HG02759 (cell line): ENCODE results near the gene QARS1.

Experiments
- ATAC-seq: cut with Tn5 transposase; IDR thresholded peaks from one replicate; pipeline ENCODE4 v1.9.1; 2021; ENCODE audit warnings: mild to moderate bottlenecking, moderate library complexity; ENCODE audit not compliant: unreplicated experiment

The QARS1 gene

DNA sequence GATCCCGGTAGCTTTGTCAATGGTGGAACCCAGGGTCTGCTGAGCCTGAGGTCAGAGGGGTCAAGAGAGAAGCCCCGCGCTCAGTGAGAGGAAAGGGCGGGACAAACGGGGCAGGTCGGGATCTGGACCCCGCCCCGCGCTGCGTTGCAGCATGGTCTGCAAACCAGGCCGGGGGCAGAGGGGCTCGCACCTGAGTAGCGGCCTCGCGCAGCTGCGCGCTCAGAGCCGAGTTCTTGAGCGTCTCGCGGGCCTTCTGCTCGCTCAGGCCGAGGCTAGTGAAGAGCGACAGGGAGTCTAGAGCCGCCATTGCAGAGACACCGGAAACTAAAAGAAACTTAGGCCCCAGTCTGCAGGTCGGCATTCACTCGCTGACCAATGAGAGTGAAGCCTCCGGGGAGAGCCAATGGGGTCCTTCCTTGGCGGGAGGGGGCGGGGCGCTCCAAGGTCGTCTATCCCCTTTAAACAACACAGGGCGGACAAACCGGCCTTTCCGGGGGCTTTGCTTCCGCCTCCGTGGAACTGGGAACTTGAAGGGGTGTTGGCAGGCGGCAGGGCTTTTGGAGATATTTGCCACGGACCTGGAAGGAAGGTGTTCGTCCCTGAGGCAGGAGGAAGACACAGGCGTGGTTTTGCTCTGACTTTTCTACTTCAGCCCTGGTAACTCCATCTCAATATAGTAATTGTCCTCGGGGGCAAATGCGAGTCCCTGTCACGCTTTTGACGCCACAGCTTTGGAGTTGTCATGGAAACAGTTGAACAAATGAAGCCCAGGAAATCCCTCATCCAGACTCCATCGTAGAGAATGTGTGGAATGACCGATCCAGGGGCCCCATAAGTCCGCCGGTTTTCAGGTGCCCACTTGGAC lies at the start of gene QARS1:
Gene QARS1, minus strand, starts transcription at position 331 of the 865 bp plus-strand sequence. Its CDS starts 24 bp downstream, at position 307.
- ATAC-seq: peak; percentile 94

DNA sequence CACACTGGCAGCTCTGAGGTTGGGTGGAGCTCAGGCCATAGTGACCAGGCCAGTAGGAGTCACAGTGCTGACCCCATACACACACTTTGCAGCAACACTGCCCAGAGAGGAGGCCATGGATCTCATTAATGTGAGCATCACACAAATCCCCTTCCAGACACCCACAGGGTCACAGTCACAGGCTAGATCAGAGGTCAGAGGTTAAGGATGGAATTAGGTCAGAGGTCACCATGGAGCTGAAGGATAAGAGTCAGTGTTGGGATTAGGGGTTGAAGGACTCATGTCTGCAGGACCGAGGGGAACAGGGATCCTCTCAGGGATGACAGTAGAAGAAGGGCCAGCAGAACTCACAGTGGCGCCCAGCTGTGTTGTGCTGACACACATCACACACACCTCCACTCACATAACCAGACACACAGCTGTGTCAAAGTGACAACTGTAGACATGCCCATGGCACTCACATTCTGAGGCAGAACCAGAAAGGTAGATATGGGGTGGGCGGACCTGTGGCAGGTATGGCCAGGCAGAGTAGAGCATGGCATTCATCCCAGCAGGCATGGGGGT lies 48.9 kb upstream of the QARS1 start:
- ATAC-seq: no peak

DNA sequence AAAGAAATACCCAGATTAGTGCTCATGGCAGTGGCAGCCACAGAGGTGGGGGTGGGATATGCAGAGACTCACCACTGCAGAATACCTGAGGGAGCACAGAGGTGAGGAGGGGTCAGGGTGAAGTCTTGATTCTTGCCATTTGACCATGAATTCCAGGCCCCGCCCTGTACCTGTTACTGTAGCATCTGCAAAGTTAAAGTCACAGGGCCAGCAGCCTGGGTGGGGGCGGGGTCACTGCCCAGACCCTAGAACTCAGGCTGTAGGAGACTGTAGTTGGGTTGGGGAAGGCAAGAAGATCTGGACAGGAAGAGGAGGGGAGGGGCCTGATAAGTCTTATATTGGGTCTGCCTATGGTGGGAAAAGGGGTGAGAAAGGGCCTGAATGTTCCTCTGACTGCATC lies 47.1 kb upstream of the QARS1 start:
- ATAC-seq: no peak

DNA sequence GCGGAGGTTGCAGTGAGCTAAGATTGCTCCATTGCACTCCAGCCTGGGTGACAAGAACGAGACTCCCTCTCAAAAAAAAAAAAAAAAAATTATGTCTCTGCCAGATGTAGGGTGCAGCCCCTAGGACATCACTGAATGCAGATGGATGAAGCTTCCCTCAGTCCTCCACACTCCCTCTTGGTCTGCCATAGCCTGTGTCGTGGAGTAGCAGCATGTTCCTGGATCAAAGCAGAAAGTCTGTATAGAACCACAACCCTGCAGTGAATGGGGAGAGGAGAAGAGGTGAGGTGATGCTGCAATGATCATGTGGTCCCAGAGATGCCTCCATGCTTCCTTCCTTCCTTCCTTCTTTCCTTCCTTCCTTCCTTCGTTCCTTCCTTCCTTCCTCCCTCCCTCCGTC lies 43.6 kb upstream of the QARS1 start:
- ATAC-seq: no peak

GRCh38 chr3:49140080-49140479 lies 35.5 kb upstream of the QARS1 start:
- ATAC-seq: no peak

DNA sequence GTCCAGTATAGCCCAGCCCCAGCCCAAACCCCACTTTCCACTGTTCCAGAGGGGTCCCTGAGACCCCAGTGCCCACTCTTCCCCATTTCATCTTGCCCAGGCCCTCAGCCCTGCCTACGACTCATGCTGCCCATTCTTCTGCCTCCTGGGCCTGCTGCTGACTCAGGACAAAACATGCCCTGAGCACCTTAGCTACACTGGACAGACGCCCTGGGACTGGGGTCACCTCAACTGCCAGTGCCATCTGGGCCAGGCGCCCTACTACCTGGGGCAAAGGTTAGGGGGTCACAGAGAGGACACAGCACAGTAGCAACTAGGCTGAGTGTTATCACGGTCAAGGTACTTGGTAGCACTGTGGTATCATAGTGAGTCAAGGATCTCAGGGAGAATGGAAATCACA lies 30.9 kb upstream of the QARS1 start:
- ATAC-seq: no peak

DNA sequence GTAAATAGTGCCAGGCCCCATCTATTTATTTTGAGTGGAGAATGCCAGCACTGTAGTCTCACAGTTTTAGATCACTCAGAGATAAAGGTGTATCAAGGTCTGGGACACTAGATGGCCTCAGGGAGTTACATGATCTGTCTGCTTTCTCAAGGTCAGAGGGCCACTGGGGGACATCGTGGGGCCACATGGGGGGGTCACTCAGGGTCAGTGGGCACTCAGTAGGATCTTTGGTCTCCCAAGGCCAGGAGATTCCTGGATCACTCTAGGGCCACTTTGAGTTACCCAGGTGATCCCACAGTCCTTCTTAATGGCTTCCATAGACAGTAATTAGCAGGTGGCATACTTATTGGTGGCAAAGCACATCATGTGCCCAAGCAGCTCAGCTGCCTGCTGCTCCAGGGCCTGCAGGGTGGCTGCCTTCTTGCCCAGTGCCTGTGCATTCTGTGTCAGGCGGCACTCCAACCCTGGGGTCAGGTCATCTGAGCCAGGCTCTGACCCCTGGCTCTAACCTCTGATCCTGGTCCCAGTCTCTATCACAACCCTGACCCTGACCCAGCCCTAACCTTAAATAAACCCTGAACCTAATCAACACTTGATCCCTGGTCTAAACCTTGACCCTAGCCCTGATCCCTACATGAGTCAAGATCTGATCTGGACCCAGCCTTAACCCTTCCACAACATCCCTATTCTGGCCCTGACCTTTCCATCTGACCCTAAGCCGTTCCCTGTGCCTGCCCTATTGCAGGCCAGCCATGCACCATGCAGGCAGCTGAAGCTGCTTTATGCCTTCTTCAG lies 30.1 kb upstream of the QARS1 start:
- ATAC-seq: no peak

GRCh38 chr3:49133226-49133951 lies 28.8 kb upstream of the QARS1 start:
- ATAC-seq: no peak

GRCh38 chr3:49132437-49133225 lies 28.1 kb upstream of the QARS1 start, which contains the start of gene LAMB2:
LAMB2 (minus strand) TSS chr3:49133050; CDS start chr3:49132867, 183 bp downstream.
- ATAC-seq: no peak

GRCh38 chr3:49132073-49132436 lies 27.5 kb upstream of the QARS1 start:
- ATAC-seq: no peak

DNA sequence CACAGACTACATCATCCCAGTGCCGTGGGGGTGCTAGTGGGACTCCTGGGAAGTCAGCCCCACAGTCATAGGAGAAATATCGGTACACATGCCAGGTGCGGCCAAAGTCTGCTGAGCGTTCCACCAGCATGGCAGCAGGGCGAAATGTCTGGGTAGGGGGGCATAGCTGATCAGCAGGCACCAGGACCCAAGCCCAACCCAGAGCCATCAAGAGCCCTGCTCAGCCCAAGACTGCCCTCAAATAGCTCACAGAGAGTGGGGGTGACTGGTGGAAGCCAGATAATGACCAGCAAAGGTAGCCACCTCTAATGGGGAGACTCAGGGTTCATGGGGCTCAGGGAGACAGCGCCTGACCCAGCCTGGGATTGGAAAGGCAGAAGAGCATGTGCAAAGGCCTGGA lies 27.0 kb upstream of the QARS1 start:
- ATAC-seq: no peak

GRCh38 chr3:49131040-49131439 lies 26.5 kb upstream of the QARS1 start:
- no peak for ATAC-seq

- ATAC-seq: no peak
These were observed 20.6 kb upstream of the QARS1 start for GRCh38 chr3:49124991-49125670.

DNA sequence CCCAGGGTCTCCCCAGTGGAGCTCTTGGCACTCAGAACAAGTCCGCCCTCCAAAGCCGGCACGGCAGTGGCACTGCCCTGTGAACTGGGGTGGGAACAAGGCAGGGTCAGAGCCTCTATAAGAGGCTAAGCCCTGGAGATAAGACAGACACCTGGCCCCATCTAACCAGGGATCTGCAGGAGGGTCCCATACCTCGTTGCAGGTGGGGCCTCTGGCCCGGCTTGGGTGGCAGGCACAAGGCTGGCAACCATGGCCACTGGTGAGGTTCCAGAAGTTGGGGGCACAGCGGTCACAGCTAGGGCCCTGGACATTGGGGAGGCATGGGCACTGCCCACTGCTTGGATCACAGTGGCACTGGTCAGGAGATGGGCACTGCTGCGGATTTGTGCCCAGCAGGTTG lies 19.6 kb upstream of the QARS1 start:
- no peak for ATAC-seq

DNA sequence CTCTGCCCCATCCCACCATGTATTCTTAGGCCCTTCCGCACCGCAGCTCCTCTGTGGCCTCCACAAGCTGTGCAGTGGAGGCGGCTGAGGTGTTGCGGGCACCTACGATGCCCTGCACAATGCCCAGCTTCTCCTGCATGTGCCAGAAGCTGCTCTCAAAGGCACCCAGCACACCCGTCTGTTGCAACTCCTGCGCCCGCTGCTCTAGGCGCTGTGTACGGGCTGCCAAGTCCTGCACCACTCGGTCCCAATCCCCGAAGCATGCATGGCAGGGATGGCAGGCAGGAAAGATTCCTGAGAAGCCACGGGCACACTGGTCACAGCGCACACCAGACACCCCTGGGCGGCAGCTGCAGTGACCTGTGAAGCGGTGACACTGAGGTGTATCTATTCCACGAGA lies 19.1 kb upstream of the QARS1 start:
- no peak for ATAC-seq

DNA sequence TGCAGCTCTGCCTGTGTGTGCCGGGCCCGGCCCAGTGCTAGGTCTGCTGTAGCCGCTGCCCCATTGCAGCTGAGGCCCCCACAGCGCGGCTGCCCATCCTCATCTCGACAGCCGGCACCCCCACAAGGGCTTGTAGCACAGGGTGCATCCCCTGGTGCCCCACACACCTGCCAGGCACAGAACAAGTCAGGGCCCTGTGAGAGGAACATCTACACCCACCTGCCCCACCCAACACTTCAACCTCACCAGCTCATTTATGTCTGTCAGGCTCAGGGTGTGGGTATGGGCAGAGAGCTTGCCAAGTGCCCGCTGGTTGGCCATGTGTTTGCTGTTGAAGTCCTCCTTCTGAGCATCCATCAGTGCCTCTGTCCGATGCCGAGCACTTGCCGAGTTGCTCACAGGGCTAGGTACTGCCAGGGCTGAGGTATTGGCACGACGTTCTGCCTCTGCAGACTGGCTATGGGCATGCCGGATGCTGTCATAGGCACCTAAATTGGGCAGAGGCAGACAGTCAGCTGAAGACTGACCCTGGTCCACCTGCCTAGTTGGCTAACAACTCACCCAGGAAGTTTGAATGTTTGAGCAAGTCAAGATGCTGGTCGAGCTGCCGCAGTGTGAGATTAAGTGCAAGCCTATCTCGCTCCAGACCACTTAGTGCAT lies 18.5 kb upstream of the QARS1 start:
- no peak for ATAC-seq

DNA sequence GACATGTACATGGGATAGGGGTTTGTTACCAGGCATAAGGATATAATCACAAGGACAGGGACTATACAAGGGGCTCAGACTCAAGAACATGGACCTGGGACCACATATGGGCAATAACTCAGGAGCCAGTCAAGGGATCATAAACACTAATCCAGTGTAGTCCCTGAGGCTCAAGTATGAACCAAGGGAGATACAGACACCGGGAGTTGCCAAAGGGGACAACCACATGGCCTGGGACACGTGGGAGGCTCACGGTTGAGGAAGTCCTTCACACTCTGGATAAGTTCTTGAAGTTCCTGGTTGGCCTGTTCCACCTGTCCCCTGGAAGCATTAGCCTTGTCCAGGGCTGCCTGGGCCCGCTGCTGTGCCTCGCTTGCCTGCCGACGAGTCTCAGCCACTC lies 17.9 kb upstream of the QARS1 start:
- ATAC-seq: no peak

GRCh38 chr3:49122022-49122421 lies 17.5 kb upstream of the QARS1 start:
- ATAC-seq: no peak

DNA sequence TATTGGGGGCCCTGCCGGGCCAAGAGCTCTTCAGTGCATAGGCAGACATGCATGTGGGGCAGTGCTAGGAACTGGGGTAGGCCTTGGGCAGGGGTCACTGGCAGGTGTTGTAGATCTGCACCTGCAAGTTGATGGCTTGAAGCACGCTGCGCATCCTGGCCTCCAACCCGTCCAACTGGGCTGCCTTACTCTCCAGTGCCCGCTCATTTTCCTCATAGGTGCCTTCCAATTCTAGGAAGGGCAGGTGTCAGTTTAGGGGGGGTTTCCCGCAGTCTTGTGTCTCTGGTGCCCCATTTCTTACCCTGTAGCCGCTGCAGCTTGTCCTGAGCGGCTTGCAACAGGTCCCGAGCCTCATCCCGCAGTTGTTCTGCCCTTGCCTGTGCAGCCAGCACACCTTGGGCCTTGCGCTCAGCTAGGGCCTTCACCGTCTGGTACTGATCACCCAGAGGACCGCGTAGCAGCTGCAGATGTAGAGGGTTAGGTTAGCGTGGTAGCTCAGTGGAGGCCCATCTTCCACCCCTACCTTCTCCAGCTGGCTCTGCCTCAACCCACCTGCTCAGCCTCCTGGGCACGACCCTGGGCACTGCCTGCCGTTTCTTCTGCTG lies 16.7 kb upstream of the QARS1 start:
- no peak for ATAC-seq
